ENCODE results near the gene STIMATE.

Gene STIMATE

DNA sequence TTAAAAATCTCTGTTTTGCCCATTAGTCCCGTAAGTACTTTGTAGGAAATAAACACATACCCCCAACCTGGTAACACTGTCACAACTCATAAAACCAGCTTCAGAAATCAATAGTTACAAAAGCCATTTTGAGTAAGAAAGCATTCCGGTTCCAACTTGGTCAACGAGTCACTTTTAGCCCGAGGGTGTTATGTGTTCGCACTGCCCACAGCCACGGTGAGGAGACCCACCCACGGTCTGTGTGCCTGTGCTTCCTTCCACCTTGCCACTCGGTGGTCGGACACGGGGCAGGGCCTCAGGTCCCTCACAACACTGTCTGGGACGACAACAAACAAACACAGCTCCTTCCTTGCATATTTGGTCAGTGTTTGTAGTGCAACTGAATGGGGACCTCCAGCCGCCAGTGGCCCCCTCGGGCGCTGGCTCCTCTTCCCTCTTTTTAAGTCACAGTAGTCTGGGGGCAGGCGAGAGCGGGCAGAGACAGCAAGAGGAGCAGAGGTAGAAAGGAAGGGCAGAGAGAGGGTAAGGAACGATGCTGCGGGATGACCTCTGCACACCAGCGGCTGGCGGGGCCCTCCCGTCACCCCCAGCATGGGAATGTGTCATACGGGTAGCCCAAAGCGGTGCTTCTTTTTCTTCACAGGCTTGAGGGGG lies 57.3 kb downstream of the STIMATE start:
- no peak for DNase-seq

DNA sequence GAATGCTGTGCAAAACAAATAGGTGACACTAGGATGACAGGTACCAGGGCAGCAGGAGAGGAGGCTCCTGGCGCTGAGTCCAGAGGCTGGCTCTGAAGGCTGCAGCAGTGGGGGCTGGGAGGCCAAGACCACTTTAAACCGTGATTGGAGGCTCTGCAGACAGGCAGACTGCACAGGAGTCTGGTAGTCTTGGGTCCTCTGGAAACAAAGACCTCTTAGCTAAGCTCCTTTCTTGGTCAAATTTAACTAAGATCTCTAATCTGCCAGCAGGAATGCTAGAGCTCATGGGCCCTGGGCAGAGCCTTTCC lies 58.1 kb downstream of the STIMATE start:
- DNase-seq: no peak

DNA sequence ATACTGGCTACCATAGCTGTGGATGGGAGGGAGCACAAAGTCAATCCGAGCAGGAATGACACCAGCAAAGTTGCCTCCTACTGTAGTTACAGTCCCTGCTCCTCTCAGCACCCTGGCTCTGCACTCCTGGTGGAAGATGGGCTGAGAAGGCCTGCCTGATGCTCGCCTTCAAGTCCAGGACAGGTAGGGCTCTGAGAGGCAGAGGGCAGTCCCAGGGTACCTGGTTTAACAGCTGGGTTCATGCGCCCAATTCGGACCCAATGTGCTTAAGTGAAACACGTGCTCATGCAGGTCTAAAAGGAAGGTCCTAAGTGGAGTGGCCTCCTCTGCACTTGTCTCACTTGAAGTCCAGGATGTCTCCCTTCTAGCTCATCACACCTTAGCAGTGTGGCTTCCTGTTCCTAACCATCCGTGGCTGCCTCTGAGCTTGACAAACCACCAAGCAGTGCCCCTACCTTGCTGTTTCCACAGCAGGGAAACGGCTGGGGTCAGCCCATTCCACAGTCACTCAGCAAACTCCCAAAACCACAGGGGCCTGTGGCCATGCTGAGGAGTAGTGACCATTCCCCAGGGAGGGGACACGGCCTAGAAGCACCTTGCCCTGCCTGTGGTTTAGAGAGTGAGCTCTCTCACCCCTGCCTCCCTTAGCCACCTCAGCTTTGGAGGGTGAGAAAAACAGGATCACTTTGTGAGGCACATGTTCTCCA lies 58.6 kb downstream of the STIMATE start:
- DNase-seq: no peak

DNA sequence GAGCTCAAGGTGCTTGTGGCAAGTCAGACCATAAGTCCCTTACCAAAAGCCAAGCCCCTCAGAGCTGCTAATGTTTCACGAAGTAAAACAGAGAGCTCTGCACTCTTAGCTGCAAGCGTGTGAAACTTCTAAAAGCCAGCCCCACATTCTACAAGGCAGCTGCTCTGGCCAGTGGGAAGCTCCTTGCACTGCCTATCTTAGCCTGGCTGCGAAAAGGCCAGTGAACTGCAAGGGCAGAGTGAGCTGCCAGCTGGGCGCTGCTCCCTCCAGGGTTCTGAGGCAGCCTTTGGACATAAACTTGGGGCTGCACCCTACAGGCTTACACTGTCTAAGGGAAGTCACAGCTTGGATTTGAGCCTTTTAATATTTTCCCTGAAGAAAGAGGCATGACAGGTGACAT lies 60.4 kb downstream of the STIMATE start:
- no peak for DNase-seq

DNA sequence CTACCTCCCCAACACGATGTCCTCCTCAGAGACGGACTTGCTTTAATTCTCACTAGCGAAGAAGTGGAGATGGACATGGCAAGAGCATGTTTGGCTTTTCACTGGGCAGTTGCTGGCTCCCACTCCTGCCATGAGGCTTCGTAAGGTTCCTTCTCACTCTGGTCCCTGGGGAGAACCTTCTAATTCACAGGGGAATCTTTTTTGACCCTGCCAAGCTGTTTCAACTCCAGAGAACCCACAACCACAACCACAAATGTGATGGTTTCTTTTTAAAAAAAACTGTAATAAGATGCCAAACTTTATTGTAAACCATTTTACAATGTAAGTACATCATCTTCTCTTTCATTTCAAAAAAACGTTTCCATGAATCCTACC lies 60.9 kb downstream of the STIMATE start:
- no peak for DNase-seq

DNA sequence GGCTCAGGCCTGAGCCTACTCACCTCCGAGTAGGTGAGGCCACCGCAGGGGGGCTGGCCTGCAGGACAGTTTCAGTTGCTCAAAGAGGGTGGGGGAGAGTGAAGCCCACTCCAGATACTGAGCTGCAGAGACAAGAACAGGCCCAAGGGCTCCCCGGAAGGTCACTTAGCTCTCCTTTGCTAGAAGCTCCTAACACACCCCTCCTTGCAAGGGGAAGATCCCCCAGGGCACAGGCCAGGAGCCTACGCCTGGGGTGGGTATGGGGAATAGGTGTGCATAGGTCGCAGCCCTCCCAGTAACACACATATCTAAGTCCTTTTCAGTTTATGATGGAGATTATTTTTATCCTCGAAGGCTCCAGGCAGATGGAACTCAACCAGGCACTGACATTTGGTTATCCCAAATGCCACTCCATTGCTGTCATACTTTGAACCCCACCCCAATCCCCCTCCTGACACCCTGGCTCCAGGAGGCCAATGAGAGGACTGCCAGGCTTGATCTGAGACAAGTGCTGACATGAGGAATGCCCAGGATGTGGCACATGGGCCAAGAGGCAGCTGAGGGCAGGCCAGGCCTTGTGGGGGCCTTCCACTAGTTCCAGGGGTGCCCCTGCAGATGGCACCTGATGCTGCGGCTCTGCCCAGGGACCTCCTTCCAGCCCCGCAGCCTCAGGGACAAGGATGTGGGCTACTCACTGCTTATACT lies 61.4 kb downstream of the STIMATE start:
- DNase-seq: no peak

DNA sequence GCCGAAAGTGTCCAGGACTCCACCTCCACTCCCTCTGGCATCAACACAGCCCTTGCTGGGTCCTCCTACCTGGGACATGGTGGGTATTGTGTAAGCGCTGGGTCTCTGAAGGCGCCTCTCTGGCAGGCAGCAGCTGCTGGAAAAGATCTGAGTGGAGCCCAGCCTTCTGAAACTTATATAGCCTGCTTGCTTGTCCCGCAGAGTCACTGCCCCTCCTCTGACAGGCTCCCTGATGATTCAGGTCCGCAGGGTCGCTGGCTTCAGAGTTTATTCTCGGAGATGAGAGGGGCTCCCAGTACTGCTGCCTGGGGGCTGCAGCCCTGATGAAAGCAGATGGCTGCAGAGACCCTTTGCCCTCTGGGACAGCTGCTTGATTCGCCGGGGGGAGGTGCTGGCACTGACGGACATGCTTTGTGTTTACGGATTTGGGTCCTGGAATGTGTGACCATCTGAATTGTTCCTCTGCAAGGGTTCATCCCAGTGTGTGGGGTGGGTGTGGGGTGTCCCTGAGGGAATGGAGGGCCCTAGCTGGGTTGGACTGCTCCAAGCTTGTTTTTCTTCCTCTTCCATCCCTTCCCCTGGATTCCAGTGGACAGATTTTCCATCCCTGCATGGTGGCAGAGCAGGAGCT lies 62.4 kb downstream of the STIMATE start, which contains the start of gene MUSTN1:
MUSTN1 (minus strand) TSS at position 149 of the 631 bp plus-strand sequence; CDS start at position 78, 71 bp downstream.
- DNase-seq: no peak

DNA sequence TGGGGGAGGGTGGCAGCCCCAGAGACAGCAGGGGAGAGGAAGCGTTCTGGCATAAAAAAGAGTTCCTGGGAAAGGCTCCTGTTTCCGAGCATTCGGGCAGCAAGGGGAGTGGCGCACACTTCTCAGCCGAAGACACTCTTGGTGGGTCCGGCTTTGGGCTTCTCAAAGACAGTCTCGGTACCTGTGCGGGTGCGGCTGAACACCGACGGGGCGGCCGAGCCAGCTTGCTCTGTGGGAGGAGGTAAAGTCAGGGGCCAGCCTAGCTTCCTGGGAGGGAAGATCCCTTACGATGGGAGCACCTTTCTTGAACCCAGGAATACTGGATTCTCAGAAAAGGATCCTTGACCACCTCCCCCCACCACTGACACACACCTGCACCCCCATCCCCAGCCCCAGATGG lies 64.1 kb downstream of the STIMATE start:
- no peak for DNase-seq

DNA sequence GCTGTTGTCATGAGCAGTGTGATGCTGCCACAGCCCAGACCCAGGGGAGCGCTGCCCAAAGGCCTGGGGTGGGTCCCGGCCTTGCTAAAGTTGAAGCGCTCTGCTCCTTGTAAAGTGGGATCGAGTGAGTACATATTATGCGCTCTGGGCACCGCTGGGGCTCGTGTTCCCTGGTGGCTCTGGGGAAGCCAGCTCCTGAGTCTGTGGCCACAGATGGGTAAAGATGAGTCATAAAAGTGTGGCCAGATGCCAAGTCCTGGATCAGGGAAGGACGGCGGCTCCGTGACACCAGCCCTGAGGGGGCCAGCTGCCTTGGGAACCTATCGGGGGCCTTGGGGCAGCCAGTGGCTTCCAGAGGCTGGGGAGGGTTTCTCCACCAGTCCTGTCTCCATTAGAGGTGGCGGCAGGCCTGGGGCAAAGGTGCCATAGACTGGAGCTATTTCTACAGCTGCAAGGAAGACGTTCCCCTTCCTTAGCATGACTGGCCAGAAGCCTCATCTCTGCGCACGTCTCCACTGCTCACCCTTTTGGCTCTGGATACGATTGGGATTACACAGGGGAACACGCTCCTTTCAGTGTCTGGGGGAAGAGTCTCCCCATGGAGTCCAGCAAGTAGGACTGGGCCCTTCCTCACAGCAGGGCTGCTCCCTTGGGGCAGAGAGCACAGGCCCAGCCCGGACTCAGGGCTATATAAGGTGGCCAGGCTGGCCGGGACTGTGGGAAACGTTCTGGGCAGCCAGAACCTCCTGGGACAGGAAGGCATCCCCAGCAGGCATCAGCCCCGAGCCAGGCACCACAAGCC lies 65.6 kb downstream of the STIMATE start:
- DNase-seq: no peak

DNA sequence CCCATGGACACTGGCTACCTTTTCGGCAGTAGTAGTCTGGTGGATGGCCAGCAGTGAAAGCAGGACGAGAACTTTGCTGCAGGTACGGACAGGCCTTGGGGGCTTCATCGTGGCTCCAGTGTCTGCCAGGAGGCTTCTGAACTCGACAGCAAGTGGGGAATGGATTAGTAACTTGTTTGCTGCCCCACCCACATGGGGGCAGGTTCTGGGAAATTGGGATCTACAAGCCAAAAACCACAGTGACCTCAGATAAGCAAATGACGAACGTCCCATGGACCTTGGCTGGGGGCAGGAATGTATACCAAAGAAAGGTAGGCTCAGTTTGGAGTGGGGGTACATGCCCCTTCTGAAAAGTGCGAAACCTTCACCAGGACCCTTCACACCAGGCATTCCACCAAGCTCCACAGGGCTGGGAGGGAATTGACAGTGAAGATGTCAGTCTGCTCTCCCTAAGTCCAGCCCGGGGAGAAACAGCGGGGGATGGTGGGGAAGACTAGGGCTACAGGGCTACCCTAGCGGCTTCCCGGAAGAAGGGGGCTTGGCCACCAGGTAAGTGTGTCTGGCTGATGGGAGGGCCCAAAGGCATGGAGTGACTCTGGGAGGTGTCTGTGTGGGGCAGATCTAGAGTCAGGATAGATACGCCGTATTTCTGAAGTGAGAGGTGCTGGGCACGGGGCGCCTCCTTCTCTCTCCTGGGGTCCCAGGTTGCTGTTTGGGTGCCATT lies 66.7 kb downstream of the STIMATE start, which contains the start of gene ITIH4:
ITIH4 (minus strand) TSS at position 138 of the 724 bp plus-strand sequence; CDS start at position 108, 30 bp downstream.
- no peak for DNase-seq

DNA sequence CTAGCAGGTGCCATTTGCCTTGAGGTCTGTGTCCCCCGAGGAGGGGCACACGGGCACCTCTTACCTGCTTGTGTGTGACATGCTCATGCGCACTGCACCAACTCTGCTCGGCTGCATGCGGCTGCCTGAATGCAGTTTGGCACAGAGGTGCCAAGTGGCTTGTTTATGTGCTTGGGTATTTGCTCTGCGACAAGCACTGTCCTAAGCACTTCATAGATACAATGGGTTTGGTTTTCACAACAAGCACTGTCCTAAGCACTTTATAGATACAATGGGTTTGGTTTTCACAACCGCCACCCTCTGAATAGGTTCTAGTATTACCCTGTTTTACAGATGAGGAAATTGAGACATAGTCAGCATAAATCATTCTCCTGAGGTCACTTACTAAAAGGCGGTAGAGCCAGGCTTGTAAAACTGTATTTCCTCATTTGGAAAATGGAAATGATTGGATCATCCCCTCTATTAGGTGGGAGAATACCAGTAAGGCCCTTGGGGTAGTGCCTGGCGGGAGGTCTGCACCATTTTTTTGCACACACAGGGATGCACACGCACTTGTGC lies 67.4 kb downstream of the STIMATE start:
- DNase-seq: no peak

DNA sequence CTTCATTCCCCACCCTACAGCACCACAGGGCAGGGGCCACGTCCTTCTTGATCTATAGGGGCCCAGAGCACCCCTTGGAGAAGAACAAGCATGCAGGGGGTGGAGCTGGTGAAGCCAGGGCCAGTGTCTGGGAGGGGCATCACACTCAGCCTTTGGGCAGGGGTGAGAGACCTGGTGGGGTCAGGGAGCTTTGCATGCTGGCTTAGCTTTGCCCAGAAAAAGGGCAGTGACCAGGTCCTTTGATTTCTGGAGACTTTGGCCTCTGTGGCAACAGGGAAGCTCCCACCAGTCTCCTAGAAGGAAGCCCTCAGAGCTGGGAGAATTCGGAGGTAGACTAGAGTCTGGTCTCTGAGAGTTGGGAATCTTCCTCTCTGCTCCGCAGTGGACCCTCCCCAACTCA lies 67.9 kb downstream of the STIMATE start:
- no peak for DNase-seq

DNA sequence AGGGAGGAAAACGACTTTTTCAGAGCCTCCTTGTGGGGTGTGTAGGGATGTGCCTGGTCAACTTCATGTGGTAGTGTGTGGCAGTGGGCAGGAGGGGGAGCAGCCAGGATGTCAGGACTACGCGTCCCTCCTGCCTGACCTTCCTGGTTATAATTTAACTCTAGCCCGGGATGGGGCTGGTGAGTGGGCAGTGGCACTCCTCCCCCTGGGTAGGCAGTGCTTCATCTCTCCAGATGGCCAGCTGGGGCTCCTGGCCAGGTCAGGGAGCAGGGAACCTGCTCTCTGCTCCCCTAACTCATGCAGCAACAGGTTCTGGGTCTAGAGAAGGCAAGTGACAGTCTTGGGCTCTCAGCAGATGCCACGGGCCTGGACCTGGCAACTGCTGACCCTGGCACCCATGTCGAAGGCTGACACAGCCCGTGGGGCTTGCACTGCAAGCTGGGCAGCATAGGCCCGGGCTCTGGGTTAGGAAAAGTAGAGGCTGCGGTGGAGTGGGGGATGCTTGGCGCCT lies 69.4 kb downstream of the STIMATE start:
- no peak for DNase-seq

DNA sequence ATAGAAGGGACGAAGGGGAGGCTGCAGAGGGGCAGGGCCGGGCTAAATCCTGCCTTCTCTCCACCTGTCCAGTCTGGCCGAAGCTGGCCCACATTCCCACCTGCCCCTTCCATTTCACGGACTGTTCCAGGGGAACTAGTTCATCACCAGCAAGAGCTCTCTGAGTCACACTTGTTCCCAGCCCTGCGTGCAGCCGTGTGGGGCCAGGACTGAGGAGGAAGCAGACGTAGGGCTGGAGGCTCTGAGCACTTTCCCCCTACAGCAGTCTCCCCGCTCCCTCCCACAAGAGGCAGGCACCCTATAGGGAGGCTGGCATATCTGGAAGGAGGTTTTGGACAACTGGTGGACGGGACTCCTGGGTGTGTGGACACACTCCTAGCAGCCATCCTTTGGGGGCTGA lies 69.9 kb downstream of the STIMATE start:
- DNase-seq: no peak

DNA sequence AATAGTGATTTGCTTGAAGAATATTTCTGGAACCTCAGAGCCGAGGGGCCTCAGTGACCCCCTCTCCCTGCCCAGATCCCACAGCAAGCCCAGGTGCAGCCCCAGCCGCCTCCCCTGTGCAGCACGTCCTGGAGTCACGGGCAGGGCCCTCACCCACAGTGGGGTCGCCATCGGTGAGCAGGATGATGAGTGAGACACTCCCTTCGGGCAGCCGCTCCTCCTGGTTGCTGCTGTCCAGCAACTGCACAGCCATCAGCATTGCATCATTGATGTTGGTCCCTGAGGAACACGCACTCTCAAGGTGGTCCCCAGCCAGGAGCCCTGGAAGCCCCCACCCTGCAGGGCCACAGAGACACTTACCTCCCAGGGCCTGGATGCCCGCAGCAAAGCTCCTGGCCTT lies 73.3 kb downstream of the STIMATE start:
- no peak for DNase-seq

DNA sequence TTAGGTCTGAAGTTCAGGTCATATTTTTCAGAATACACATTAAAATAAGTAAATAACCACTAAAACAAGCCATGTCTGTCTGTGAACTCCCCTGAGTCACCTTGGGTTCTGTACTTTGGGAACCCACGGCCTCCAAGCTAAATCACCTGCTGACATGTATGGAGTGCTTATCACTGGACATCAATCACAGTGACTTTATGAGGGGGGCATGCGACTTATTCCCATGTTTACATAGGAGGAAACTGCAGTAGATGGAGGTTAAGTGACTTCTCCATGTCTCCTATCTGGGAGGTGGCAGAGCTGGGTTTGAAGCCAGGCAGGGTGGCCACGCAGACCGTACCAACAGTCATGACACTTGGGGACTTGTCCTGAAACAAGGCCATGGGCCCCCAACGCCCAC lies 75.0 kb downstream of the STIMATE start:
- no peak for DNase-seq

DNA sequence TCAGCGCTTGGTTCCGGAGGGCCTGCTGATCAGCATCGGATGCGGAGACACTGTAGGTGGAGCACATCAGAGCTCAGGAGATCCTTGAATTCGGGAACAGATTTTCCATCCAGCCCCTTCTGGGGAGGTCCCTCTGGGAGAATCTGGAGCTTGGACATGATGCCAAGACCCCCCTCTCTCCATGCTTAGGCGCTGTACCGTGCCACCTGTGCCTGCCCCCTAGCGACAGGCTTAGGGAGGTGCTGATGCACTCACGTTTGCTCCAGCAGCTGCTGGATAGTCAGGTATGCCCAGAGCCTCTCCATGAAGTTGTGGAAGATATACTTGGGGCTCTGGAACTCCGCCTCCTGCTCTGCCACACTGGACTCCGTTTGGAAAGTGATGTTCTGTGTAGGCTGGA lies 76.6 kb downstream of the STIMATE start:
- DNase-seq: no peak

DNA sequence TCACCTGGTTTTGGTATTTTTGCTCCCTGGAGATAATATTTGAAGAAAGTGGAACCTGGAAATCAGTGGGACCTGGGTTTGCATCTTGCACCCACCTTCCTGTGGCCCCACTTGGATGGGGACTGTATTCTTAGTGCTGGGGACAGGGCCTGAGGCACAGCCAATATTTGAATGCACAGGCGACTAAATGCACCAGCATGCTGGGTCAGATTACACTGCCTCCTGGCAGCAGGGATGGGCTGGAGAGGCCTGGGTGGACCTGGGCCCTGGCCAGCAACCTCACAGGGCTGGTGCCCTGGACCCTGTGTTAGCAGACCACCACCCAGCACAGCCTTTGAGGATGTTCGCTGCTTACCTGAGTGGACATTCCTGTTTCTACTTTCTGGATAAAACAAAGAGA lies 77.4 kb downstream of the STIMATE start:
- no peak for DNase-seq

DNA sequence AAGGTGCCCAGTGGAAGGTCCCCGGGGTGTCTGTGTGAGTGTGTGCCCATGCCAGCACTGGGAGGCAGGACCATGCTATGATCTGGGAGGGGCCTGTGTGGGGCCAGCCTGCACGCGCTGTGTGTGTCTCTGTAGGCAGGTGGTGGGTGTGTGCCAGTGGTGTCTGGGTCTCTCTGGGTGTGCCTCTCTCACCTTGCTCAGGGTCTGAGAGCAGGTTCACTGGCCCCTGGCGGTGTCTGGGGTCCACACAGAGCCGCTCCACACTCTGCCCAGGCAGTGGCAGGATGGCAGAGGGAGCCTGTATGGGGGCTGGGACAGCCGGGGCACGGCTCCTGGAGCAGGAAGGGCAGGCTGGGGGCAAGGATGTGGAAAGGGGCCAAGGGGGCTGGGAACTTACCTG lies 79.5 kb downstream of the STIMATE start:
- DNase-seq: no peak

DNA sequence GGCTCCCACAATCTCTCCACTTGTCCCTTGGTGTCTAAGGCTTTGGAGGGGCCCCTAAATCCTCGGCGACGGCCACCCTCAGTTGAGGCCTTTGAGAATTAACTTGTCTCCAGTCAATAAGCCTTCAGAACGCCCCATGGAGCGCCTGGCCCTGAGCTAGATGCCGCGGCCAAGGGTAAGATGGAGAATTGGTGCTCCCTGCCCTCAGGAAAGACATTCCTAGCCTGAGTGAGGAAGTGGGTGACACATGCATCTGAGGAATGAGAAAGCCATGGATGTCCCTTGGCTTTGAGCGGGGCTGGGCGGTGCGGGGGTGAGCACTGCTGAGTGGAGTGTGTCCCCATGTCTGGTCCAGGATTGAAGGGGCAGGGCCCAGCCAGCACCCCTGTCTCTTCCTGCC lies 80.1 kb downstream of the STIMATE start:
- DNase-seq: no peak

DNA sequence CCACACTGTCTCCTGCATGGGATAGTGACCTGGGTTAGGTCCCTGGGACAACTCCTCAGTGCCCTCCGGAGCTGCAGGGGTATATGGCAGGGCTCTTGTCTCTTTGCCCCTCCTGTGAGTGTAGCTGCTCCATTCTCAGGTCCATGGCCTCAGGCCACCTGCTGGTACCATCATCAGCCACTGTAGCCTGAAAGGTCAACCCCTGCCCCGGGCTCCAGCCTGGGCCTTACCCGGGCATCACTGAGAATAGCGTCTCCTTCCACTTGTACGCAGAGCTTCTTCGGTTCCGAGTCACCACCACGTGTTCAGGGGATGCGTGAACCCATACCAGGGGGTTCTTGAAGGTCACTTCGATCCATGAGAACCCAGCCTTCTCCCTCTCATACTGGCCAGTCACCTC lies 80.7 kb downstream of the STIMATE start:
- no peak for DNase-seq

DNA sequence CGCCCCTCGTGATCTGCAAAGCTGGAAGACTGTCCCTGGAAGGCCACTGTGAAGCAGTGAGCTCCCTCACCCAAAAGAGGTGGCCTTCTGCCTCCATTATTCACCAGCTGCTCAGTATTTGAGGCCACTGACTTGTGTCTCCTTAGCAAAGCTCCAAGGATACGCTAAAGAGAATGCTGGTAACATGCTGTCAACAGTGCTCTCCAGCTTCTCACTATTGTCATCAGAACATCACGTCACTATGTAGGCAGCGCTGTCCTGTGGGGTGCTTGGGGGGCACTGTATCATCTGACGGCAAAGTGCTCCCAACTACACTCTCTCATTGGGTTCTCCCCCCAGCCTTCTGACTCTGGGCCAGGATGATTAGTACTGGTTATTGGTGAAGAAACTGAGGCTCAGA lies 81.1 kb downstream of the STIMATE start:
- DNase-seq: no peak
